Measurements from ENCODE around the gene TMEM106C. TPM values are rescaled to one million over a fixed set of nuclear protein-coding genes. Genes with fewer than 3 reads are reported as not detected.

Gene TMEM106C
- total RNA-seq, 1 donor from 2014 or later = 77.1 TPM

DNA sequence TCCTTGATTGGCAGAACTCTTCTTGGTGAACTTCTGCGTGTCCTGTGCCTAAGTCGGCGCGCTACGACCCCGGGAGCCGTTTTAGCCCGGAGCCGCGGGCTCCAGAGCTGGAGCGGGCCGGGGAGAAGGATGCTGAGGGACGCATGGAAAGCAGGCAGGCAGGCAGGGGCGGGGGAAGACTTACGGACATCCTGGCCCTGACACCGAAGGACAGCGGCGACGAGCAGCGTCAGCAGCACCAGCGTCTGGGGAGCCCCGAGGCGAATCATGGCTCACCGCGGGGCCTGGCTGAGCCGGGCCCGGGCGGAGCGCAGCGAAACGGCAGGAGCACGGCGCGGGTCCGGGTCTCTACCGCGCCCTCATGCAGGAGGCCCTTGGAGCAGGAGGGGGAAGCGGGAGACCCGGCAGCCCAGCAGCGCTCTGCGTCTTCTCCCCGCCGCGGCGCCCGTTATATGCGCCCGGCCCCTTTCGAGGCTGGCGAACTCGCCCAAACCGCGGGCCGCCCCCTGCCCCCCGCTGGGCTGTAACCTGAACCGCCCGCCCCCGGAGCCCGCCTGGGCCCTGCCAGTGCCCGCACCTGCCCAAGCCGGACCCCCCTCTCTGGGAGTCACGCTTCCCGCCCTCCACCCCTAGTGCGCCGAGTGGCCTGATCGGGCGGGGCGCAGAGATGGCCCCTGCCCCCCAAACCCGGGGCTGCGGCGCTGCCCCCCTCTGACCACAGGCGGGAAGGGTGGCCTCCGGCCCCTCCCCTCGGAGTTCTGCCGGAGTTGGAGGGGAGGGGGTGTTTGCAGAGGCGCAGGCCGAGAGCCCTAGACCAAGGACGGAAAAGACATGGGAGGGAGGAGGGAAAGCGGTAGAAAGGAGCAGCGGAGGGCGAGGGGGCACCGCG is 40.9 kb downstream of the TMEM106C start, which contains the start of gene COL2A1:
TSS of gene COL2A1 (minus strand) at position 424 of the 889 bp plus-strand sequence. CDS start at position 269, 155 bp downstream.
- Mint-ChIP-seq H3K27me3 (peaks cover 73% of the 10 kb centered on the region), H3K9me3 (no peaks in the 10 kb centered on the region), H3K27ac (peak within 1 kb of the TSS; percentile 94), H3K36me3 (no peaks in the 10 kb centered on the region), H3K4me1 (ENCODE audit: unreplicated experiment) (peaks cover 25% of the 10 kb centered on the region), H3K4me3 (peak within 1 kb of the TSS; percentile 97)
- TF ChIP-seq CTCF (conservative IDR thresholded peaks at IDR 0.05) = no peak
- DNase-seq (ENCODE audit: extremely low spot score, unreplicated experiment) = peak; percentile 84

DNA sequence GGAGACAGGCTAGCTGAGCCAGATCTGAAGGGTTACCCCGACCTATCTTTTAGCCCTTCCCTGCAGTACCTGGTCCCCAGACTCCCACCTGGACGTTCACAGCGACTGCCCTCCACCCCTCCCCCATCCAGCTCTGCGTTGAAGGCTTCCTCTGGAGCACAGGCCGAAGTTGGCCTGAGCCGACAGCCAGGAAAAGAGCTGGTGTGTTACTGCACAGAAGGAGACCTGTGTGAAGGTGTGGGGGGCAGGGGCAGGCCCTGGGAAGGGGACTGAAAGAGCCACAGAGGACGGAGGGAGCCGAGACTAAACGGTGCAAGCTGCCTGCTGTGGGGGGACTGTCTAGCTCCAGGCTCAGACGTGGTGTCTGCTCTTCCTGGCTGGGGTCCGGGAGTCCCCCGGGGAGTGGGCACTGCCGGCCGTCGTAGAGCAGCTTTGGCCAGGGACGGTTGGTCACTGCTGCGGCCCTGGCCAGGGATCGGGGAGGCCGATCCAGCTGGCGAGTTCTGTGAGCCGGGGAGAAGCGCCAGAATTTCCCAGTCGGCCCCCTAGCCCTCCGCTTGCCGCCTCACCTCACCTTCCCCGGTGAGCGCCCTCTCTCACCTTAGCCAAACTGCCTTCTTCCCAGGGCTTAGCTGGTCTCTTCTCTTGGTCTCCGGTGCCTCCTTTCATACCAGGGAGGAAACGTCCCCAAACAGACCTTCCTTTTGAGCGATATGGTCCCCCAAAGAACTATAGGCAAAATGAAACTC is 41.8 kb downstream of the TMEM106C start:
- no peaks in the 10 kb centered on the region for H3K36me3 Mint-ChIP-seq
- peaks cover 73% of the 10 kb centered on the region for H3K27me3 Mint-ChIP-seq
- DNase-seq (ENCODE audit: extremely low spot score, unreplicated experiment) = no peak
- no peaks in the 10 kb centered on the region for H3K9me3 Mint-ChIP-seq
- no peak for TF ChIP-seq CTCF (conservative IDR thresholded peaks at IDR 0.05)
- peak overlapping the region; percentile 57 for H3K4me3 Mint-ChIP-seq
- H3K27ac Mint-ChIP-seq = no peak overlapping the region
- peaks cover 25% of the 10 kb centered on the region for H3K4me1 Mint-ChIP-seq (ENCODE audit: unreplicated experiment)

- TF ChIP-seq CTCF (conservative IDR thresholded peaks at IDR 0.05) = no peak
- Mint-ChIP-seq H3K9me3 (no peaks in the 10 kb centered on the region), H3K4me1 (ENCODE audit: unreplicated experiment) (peaks cover 20% of the 10 kb centered on the region), H3K27me3 (peaks cover 70% of the 10 kb centered on the region), H3K4me3 (peak overlapping the region; percentile 57), H3K27ac (no peak overlapping the region), H3K36me3 (no peaks in the 10 kb centered on the region)
- DNase-seq (ENCODE audit: extremely low spot score, unreplicated experiment) = no peak
Measured at GRCh38 chr12:48005750-48006021, 42.3 kb downstream of the TMEM106C start.

GRCh38 chr12:48007206-48007605 is 43.8 kb downstream of the TMEM106C start:
- no peaks in the 10 kb centered on the region for H3K36me3 Mint-ChIP-seq
- peaks cover 19% of the 10 kb centered on the region for H3K4me1 Mint-ChIP-seq (ENCODE audit: unreplicated experiment)
- H3K27ac Mint-ChIP-seq = no peak overlapping the region
- H3K27me3 Mint-ChIP-seq = peaks cover 56% of the 10 kb centered on the region
- TF ChIP-seq CTCF (conservative IDR thresholded peaks at IDR 0.05) = no peak
- no peaks in the 10 kb centered on the region for H3K9me3 Mint-ChIP-seq
- H3K4me3 Mint-ChIP-seq = no peak overlapping the region
- DNase-seq (ENCODE audit: extremely low spot score, unreplicated experiment) = no peak

DNA sequence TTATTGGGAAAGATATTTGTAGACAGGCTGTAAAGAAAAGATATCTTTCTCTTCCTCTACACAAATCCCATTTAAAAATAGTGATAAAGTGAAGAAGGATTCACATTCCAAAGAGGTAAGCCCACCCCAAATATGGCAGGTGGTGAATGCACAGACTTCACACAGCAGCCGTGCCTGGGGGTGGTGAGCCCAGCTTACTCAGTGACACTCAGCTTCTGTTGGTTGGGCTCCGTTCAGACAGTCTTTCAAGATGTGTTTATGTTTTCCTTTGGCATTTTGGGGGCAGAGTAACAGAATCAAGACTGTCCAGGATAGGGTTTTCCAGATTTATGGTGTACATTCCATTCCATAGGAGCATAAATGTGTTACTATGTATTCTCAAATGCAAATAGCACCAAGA is 45.0 kb downstream of the TMEM106C start:
- no peak for TF ChIP-seq CTCF (conservative IDR thresholded peaks at IDR 0.05)
- no peak for DNase-seq (ENCODE audit: extremely low spot score, unreplicated experiment)
- peaks cover 11% of the 10 kb centered on the region for H3K4me1 Mint-ChIP-seq (ENCODE audit: unreplicated experiment)
- no peaks in the 10 kb centered on the region for H3K9me3 Mint-ChIP-seq
- no peak overlapping the region for H3K27ac Mint-ChIP-seq
- no peak overlapping the region for H3K4me3 Mint-ChIP-seq
- peaks cover 45% of the 10 kb centered on the region for H3K27me3 Mint-ChIP-seq
- no peaks in the 10 kb centered on the region for H3K36me3 Mint-ChIP-seq

All from type B pancreatic cell (in vitro differentiated cells).